ENCODE data around the gene CYTH2.

GRCh38 chr19:48468772-48469288 is 339 bp upstream of the CYTH2 start:
- no peak for TF ChIP-seq POLR2A (IDR thresholded peaks at IDR 0.05)
- TF ChIP-seq CTCF (IDR thresholded peaks at IDR 0.05): no peak
